HG03571 (cell line): ENCODE data around the gene RHOT1.
A peak's percentile ranks its signal among the peaks of the same experiment; 100 is the strongest.
"Not testable (repeated sequence)": the region's sequence is repeated elsewhere in the genome, so short reads cannot be mapped to it uniquely, and the experiment has no call there.

Source experiments
- ATAC-seq: cut with Tn5 transposase; IDR thresholded peaks from one replicate; pipeline ENCODE4 v1.9.1; 2021; ENCODE audit not compliant: unreplicated experiment

The RHOT1 gene

GRCh38 chr17:32123782-32124181 is 18.5 kb upstream of the RHOT1 start:
- ATAC-seq = no peak

DNA sequence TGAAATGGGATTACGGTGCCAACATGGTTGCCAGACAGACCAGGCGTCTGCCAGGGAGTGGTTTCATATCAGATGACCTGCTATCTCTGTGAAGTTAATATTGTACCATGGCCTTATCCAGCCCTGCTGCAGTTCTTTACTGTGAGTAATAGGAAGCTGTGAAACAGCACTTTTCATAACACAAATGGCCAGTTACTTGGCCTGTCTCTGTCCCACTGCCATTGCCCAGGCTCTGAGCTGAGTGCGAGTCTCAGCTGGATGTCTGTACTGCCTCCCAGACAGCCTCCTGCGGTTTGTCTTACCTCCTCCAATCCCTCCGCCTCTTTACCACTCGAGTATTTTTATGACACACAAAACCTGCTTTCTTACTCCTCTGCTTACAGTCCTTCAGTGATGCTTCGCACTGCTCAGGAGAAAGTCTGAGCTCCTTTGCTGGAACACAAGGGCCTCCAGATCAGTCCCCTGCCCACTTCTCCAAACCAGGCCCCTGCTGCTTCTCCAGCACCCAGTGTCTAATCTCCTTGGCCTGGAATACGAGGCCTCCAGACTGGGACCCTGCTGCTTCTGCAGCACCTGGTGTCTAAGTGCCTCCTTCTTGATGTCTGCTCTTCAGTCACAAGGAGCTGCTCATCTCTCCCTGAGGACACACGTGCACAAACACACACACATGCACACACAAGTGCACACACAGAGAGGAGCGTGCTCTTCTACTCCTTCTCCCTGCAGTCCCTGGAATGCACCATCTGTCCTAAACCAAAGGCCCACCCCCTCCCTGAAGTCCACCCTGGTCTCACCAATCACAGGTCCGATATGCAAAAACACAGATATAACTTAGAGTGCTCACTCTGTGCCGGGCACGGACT is 17.1 kb upstream of the RHOT1 start:
- no peak for ATAC-seq

DNA sequence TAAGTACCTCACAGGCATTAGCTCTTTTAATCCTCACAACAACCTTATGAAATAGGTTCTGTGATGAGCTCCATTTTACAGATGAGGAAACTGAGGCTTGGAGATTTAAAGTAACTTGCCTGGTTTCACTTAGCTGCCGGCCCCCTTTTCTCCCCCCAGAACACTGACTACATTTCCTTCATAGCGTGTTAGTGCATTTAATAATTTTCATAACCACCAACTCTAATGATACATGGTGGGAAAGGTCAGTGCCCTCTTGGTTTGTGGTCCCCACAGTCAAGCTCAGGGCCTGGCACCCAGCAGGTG is 16.5 kb upstream of the RHOT1 start:
- ATAC-seq = no peak

DNA sequence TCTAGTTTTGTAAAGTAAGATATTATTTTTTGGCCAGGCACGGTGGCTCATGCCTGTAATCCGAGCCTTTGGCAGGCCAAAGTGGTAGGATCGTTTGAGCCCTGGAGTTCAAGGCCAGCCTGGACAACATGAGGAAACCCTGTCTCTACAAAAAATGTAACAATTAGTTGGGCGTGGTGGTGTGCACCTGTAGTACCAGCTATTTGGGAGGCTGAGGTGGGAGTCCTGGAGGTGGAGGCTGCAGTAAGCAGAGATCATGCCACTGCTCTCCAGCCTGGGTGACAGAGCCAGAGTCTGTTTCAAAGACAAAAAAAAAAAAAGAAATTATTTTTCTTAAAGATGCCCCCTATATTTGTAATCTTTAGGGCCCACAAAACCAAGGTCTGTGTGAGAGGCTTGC is 16.0 kb upstream of the RHOT1 start:
- no peak for ATAC-seq

GRCh38 chr17:32126746-32127145 is 15.6 kb upstream of the RHOT1 start:
- no peak for ATAC-seq

DNA sequence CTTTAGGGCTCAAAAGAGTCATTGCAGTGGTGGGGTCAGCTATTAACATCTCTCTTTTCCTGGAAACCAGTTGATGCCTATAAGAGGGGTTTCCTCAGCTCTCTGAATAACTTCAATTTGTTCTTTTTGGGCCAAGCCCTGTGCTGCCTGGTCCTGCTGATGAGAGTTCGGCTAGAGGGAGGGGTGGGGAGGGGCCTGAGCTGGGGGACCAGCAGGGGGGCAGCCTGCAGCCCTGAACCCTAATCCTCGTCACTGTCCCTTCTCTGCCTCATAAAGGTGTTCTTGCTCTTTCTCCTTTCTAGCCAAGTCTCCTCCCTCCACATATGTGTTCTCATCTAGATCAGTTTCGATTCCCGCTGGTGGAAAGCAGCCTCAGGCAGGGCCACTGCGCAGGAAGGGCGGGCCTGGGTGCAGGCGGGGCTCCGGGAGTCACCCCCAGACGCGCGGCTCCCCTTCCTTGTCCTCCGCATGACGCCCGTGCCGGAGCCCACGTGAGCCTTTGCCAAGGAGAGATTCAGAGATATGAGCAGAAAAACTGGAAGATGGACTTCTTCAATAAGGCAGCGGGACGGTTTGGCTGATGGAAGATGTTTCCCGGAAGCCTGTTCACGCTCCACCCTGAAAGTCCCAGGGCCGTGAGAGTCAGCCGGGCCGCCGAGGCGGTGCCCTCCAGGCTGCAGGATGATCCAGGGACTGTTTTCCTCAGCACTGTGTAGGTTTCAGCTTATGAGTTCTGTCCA is 15.0 kb upstream of the RHOT1 start:
- peak; percentile 71 for ATAC-seq

- ATAC-seq = not testable (repeated sequence)
Observed at GRCh38 chr17:32128470-32128869, 13.8 kb upstream of the RHOT1 start.

DNA sequence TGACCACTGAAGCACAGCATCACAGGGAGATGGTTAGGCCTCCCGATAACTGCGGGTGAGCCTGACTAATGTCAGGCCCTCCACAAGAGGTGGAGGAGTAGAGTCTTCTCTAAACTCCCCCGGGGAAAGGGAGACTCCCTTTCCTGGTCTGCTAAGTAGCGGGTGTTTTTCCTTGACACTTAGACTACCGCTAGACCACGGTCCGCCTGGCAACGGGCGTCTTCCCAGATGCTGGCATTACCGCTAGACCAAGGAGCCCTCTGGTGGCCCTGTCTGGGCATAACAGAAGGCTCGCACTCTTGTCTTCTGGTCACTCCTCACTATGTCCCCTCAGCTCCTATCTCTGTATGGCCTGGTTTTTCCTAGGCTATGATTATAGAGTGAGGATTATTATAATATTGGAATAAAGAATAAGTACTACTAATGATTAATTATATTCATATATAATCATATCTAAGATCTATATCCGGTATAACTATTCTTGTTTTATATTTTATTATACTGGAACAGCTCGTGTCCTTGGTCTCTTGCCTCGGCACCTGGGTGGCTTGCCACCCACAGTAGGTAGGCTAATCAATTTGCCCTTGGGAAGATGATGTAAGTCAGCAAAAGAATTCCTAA is 6.7 kb upstream of the RHOT1 start:
- not testable (repeated sequence) for ATAC-seq

DNA sequence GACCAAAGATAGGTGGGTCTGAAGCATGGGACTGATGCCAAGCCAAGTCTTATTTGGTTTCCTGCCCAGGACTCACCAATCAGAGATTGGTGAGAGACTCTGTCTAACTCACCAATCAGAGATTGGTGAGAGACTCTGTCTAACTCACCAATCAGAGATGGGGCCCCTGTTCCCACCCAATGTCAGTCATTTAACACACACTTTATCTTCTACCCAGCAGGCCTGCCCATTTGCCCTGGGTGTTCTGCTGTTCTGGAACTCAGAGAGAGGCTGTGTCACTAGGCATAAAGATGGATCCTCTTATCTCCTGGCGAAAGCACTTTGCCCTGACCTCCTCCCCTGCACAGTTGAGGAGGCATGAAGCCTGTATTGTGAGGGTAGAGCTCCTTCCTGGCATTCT is 5.4 kb upstream of the RHOT1 start:
- no peak for ATAC-seq

- not testable (repeated sequence) for ATAC-seq
Observed at GRCh38 chr17:32139504-32139903, 2.8 kb upstream of the RHOT1 start.

- ATAC-seq = no peak
Observed at GRCh38 chr17:32141258-32141657, 1.0 kb upstream of the RHOT1 start.

GRCh38 chr17:32141679-32142037 is 644 bp upstream of the RHOT1 start:
- no peak for ATAC-seq

DNA sequence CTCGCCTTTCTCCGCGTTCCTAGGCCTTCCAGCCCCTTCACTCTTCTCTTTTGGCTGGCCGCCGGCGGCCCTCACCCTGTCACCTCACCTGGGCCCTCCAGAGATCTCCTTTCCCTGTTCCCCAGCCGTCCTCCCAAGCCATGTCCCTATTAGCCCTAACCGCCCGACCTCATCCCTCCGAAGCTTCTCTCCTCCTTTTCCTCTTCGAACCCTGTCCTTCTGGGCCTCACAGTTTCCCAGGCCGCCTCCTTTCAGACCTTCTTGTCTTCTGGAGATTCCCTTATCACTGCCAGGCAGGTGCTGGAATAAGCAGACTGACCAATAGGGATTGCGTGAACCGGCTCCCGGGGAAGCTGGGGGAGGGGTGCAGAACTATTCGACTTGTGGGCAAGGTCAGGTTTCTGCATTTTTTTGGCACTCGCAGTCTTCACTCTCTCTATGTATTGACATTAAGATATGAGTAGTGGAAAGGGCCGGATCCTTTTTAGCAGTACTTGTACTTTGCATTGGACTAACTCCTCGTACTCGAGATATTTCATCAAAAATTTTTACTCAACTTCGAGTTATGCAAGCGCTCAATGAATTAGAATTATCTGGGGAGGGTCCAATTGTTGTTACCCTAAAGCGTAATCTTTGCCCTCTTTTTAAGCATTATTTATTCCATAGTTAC is 690 bp downstream of the RHOT1 start:
- no peak for ATAC-seq

GRCh38 chr17:32143527-32143870 is 1.2 kb downstream of the RHOT1 start:
- no peak for ATAC-seq

GRCh38 chr17:32144442-32144841 is 2.1 kb downstream of the RHOT1 start:
- not testable (repeated sequence) for ATAC-seq

GRCh38 chr17:32148351-32148750 is 6.0 kb downstream of the RHOT1 start:
- ATAC-seq = no peak

DNA sequence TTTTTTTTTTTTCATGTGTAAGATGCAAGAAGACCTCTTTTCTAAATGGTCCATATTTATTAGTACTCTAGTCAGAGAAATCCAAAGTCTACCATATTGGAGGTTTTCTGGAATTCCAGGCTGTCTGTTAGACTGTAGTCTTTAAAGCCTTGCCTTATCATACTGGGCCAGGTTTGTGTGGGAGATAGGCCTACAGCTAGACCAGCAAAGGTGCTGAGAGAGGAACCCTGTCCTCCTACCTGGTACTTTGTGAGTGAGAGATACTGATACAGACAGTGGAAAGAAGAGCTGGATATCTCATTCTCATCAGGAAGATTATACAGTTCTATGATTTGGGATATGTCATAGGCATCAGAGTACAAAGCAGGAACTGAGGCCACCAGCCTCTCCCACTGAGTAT is 8.1 kb downstream of the RHOT1 start:
- ATAC-seq = no peak

GRCh38 chr17:32152130-32152529 is 9.8 kb downstream of the RHOT1 start:
- no peak for ATAC-seq

GRCh38 chr17:32155896-32156295 is 13.6 kb downstream of the RHOT1 start:
- ATAC-seq = no peak

DNA sequence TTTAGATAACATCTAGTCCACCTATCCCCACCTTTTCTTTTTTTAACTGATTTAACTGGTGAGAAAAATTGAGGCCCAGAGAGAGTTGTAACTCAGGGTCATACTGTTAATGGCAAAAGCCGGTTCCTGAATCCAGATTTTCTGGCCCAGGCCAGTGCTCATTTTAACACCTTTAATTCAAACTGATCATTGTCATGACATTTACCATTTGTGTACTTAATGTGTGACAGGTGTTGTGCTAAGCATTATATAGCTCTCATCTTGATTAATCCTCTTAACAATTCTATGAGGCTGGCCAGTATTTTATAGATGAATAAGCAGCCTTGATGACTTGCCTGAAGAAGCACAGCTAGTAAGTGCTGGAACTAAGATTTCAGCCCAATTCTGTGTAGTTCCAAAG is 14.4 kb downstream of the RHOT1 start:
- ATAC-seq = no peak

DNA sequence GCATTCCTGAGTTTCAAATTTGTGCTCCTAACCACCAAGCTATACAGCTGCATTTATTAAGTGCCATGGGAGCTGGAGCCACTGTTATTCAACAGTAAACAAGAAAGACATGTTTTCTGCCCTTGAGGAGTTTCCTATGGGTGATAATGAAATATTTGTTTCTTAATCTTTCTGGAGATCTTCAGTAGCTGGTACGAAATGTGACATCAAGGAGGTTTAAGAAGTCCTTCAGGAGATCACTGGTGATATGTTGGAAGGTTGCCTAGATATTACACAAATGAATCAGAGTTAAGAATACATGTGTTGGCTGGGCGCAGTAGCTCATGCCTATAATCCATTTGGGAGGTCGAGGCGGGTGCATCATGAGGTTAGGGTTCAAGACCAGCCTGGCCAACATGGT is 14.9 kb downstream of the RHOT1 start:
- no peak for ATAC-seq
